GM19467 (cell line): Measurements from ENCODE around the gene FGD3.
"Not testable (repeated sequence)": the region's sequence is repeated elsewhere in the genome, so short reads cannot be mapped to it uniquely, and the experiment has no call there.

ENCODE experiments used
- ATAC-seq: cut with Tn5 transposase; IDR thresholded peaks from one replicate; pipeline ENCODE4 v1.9.1; 2021; ENCODE audit warnings: mild to moderate bottlenecking, moderate library complexity; ENCODE audit not compliant: unreplicated experiment

Gene FGD3

GRCh38 chr9:93007529-93008058, 60.3 kb downstream of the FGD3 start:
- no peak for ATAC-seq

GRCh38 chr9:93008457-93008856, 61.1 kb downstream of the FGD3 start:
- no peak for ATAC-seq

- no peak for ATAC-seq
Measured at GRCh38 chr9:93009337-93010015, 62.2 kb downstream of the FGD3 start.

GRCh38 chr9:93010056-93010455, 62.7 kb downstream of the FGD3 start:
- ATAC-seq: no peak

- ATAC-seq: no peak
Measured at GRCh38 chr9:93010704-93011103, 63.4 kb downstream of the FGD3 start.

- no peak for ATAC-seq
Measured at GRCh38 chr9:93011114-93011513, 63.8 kb downstream of the FGD3 start.

GRCh38 chr9:93012963-93013855, 65.9 kb downstream of the FGD3 start:
- no peak for ATAC-seq

- no peak for ATAC-seq
Measured at GRCh38 chr9:93013856-93014582, 66.7 kb downstream of the FGD3 start.

GRCh38 chr9:93015190-93015589, 67.9 kb downstream of the FGD3 start:
- not testable (repeated sequence) for ATAC-seq

GRCh38 chr9:93017621-93018020, 70.3 kb downstream of the FGD3 start:
- no peak for ATAC-seq

- no peak for ATAC-seq
Measured at GRCh38 chr9:93020151-93020550, 72.8 kb downstream of the FGD3 start.

GRCh38 chr9:93020771-93021670, 73.7 kb downstream of the FGD3 start:
- ATAC-seq: no peak

GRCh38 chr9:93022066-93022465, 74.7 kb downstream of the FGD3 start:
- no peak for ATAC-seq

GRCh38 chr9:93022721-93023520, 75.6 kb downstream of the FGD3 start:
- ATAC-seq: no peak

GRCh38 chr9:93023521-93023815, 76.1 kb downstream of the FGD3 start:
- no peak for ATAC-seq

GRCh38 chr9:93024646-93024910, 77.3 kb downstream of the FGD3 start:
- no peak for ATAC-seq

- ATAC-seq: no peak
Measured at GRCh38 chr9:93024986-93025630, 77.8 kb downstream of the FGD3 start.

GRCh38 chr9:93025736-93026135, 78.4 kb downstream of the FGD3 start:
- no peak for ATAC-seq

- no peak for ATAC-seq
Measured at GRCh38 chr9:93026640-93027039, 79.3 kb downstream of the FGD3 start.
